AG04450 (cell line): ENCODE data around the gene CSTPP1. TPM values are rescaled to one million over a fixed set of nuclear protein-coding genes. Genes with fewer than 3 reads are reported as not detected.

Experiments
- CTCF ChIA-PET: fragments of 300-600, 350-600 bp; formaldehyde crosslinking; extraction: SDS; loops from one replicate; lab custom pipeline; 2022; ENCODE audit warnings: antibody characterized with exemption, inconsistent platforms; lab: Charles Lee
- POLR2A ChIA-PET: fragments of 350-600 bp; formaldehyde crosslinking; extraction: SDS; loops from one replicate; lab custom pipeline; 2021; ENCODE audit warnings: antibody characterized with exemption, inconsistent platforms; lab: Yijun Ruan, JAX
- DNase-seq: peaks from one replicate; pipeline ENCODE4 v3.0.0-alpha.2; 2011; ENCODE audit warnings: low read depth, low spot score
- H3K27ac ChIP-seq: one replicate; pipeline ENCODE4 v1.5.1; 2012; ENCODE audit warnings: low read depth, low read length, control low read depth
- H3K27me3 ChIP-seq: one replicate; pipeline ENCODE4 v1.6.0; 2012; ENCODE audit warnings: low read length; ENCODE audit not compliant: control insufficient read depth, insufficient read depth
- H3K4me3 ChIP-seq: 2 replicates; pipeline ENCODE4 v1.5.1; 2011; ENCODE audit warnings: mild to moderate bottlenecking, low read depth, low read length, control low read depth
- H3K9me3 ChIP-seq: 2 replicates; pipeline ENCODE4 v1.5.1; 2012; ENCODE audit warnings: low read length; ENCODE audit not compliant: control insufficient read depth, insufficient read depth
- CTCF ChIP-seq: IDR thresholded peaks from 2 replicates; pipeline ENCODE4 v1.5.1; 2011; ENCODE audit warnings: low read depth, low read length, control low read depth, inconsistent platforms
- polyA plus RNA-seq: library from polyadenylated mRNA; depleted of rRNA; stranded (reverse); fragments of >200 nt; gene quantifications from 2 replicates; pipeline ENCODE4 v1.2.3, GENCODE V29; 2011

The CSTPP1 gene
- polyA plus RNA-seq, 1 experiment: 30.2 TPM

- H3K4me3 ChIP-seq: no peak overlapping the region
- H3K9me3 ChIP-seq: no peaks in the 10 kb centered on the region
- no peak overlapping the region for H3K27ac ChIP-seq
- H3K27me3 ChIP-seq: no peaks in the 10 kb centered on the region
- no peak for TF ChIP-seq CTCF
- no peak for DNase-seq
- POLR2A ChIA-PET: no interaction called here
- CTCF ChIA-PET: interaction anchor here (0.6 kb wide), 1 partner anchor 17 kb away, joined by 3 read pairs; no protein-coding TSS in a partner anchor
Observed at GRCh38 chr11:47136327-47136726, 199.8 kb downstream of the CSTPP1 start.

- no peak overlapping the region for H3K27ac ChIP-seq
- POLR2A ChIA-PET: no interaction called here
- CTCF ChIA-PET: interaction anchor here (1.2 kb wide), 1 partner anchor 16 kb away, joined by 3 read pairs; no protein-coding TSS in a partner anchor
Observed at GRCh38 chr11:47136921-47137320, 200.4 kb downstream of the CSTPP1 start.

GRCh38 chr11:47137476-47137875, 200.9 kb downstream of the CSTPP1 start:
- Histone ChIP-seq H3K4me3 (no peak overlapping the region), H3K27me3 (no peaks in the 10 kb centered on the region), H3K9me3 (no peaks in the 10 kb centered on the region), H3K27ac (no peak overlapping the region)
- TF ChIP-seq CTCF: no peak
- no peak for DNase-seq
- CTCF ChIA-PET: interaction anchor here (1.2 kb wide), 1 partner anchor 16 kb away, joined by 3 read pairs; no protein-coding TSS in a partner anchor
- POLR2A ChIA-PET: no interaction called here

More at GRCh38 chr11:47136921-47137320, 200.4 kb downstream of the CSTPP1 start:
- TF ChIP-seq CTCF: no peak
- Histone ChIP-seq H3K27me3 (no peaks in the 10 kb centered on the region), H3K4me3 (no peak overlapping the region), H3K9me3 (no peaks in the 10 kb centered on the region)
- no peak for DNase-seq

GRCh38 chr11:47139878-47140277, 203.3 kb downstream of the CSTPP1 start:
- no peak for TF ChIP-seq CTCF
- no peaks in the 10 kb centered on the region for H3K9me3 ChIP-seq
- H3K27ac ChIP-seq: no peak overlapping the region
- H3K27me3 ChIP-seq: no peaks in the 10 kb centered on the region
- DNase-seq: no peak
- ChIA-PET CTCF (no interaction called here), POLR2A (no interaction called here)
- no peak overlapping the region for H3K4me3 ChIP-seq

GRCh38 chr11:47143322-47143721, 206.8 kb downstream of the CSTPP1 start:
- Histone ChIP-seq H3K27me3 (no peaks in the 10 kb centered on the region), H3K4me3 (no peak overlapping the region), H3K27ac (no peak overlapping the region), H3K9me3 (no peaks in the 10 kb centered on the region)
- ChIA-PET POLR2A (interaction anchor here (0.5 to 1.5 kb wide), 2 partner anchors 10 to 57 kb away, joined by 3 to 5 read pairs; no protein-coding TSS in a partner anchor), CTCF (interaction anchor here (0.6 to 2.0 kb wide), 3 partner anchors 10 to 316 kb away, joined by 3 to 9 read pairs (median 3); partner anchors contain the start of gene CSTPP1)
- no peak for TF ChIP-seq CTCF
- peak; percentile 84 for DNase-seq
